HepG2 (cell line): ENCODE data around the gene PRRT1. TPM values are rescaled to one million over a fixed set of nuclear protein-coding genes. Genes with fewer than 3 reads are reported as not detected.

Experiments used
- AFF4 ChIP-seq: sonication (generic); formaldehyde crosslinking; IDR thresholded peaks from 2 replicates; pipeline ENCODE4 v1.4.0; 2020; ENCODE audit warnings: missing genetic modification reagents
- ASH2L ChIP-seq: fragments of 300-600, 200-600 bp; sonication (generic); IDR thresholded peaks from 2 replicates; pipeline ENCODE4 v1.7.0; 2017; ENCODE audit warnings: low read depth, mild to moderate bottlenecking, moderate library complexity, mixed read lengths, low read length; ENCODE audit not compliant: insufficient read length
- EHMT2 ChIP-seq: fragments of 200-600 bp; sonication (generic); IDR thresholded peaks from 2 replicates; pipeline ENCODE4 v1.7.0; 2017; ENCODE audit warnings: antibody characterized with exemption, low read depth, low read length, borderline replicate concordance
- PATZ1 ChIP-seq: sonication (generic); formaldehyde crosslinking; IDR thresholded peaks from 2 replicates; pipeline ENCODE4 v1.4.0; 2020; ENCODE audit warnings: missing genetic modification reagents
- REST ChIP-seq, 2 experiments: IDR thresholded peaks; 2 replicates each; pipeline ENCODE4 v1.6.1; 2011 to 2012; ENCODE audit warnings: low read length in 2 of 2, borderline replicate concordance in 1 of 2, low read depth in 1 of 2, mild to moderate bottlenecking in 1 of 2, moderate library complexity in 1 of 2
- SKIL ChIP-seq: sonication (generic); formaldehyde crosslinking; IDR thresholded peaks from 2 replicates; pipeline ENCODE4 v1.8.0; 2022; ENCODE audit warnings: missing genetic modification reagents, mild to moderate bottlenecking, moderate library complexity, borderline replicate concordance
- ZBED4 ChIP-seq: sonication (generic); formaldehyde crosslinking; IDR thresholded peaks from 2 replicates; pipeline ENCODE4 v1.4.0; 2020; ENCODE audit warnings: missing genetic modification reagents, borderline replicate concordance
- ZFYVE20 ChIP-seq: sonication (generic); formaldehyde crosslinking; IDR thresholded peaks from 2 replicates; pipeline ENCODE4 v1.8.0; 2023; ENCODE audit warnings: low read depth, mild to moderate bottlenecking, moderate library complexity, missing genetic modification reagents, borderline replicate concordance
- ZNF292 ChIP-seq: sonication (generic); formaldehyde crosslinking; IDR thresholded peaks from 2 replicates; pipeline ENCODE4 v1.8.1; 2022; ENCODE audit warnings: mild to moderate bottlenecking, low read depth, missing genetic modification reagents, borderline replicate concordance
- polyA plus RNA-seq, 8 experiments: library from polyadenylated mRNA; depleted of rRNA in 3 of 8; stranded (reverse) in 7 of 8; unstranded in 1 of 8; fragments of >200 nt; fragmentation: Illumina TruSeq in 4 of 8; extraction: Trizol in 4 of 8; gene quantifications; 2 replicates each; pipeline versions ENCODE4 v1.2.1 to v1.2.3, GENCODE V29; 2011 to 2016; ENCODE audit warnings: low read depth in 4 of 8, missing spikeins in 1 of 8, mixed read lengths in 1 of 8; ENCODE audit not compliant: insufficient read depth in 1 of 8
- total RNA-seq, 5 experiments: library from RNA; depleted of rRNA; stranded (reverse); fragments of >200 nt; fragmentation: Illumina TruSeq; extraction: Trizol; gene quantifications; 2 replicates each; pipeline ENCODE4 v1.2.3, GENCODE V29; 2016; ENCODE audit warnings: low read depth in 1 of 5

PRRT1 gene
- total and polyA plus RNA-seq, 2 of the 13 experiments (the other 11 are each of a cell fraction or from before 2014, with no cell fraction given): 0.64 to 1.4 TPM

GRCh38 chr6:32152769-32153563, 1.2 kb upstream of the PRRT1 start (continued):
- 0 out of 2 replicates have a peak, but pooled peaks have one; percentile 35 for TF ChIP-seq SKIL (CRISPR knock-in tag)
- no peak for TF ChIP-seq ASH2L
- no peak for TF ChIP-seq AFF4 (CRISPR knock-in tag)
- no peak for TF ChIP-seq ZBED4
- TF ChIP-seq PATZ1 (CRISPR knock-in tag): peak; percentile 14; the same call in 1 of the 2 replicates
- TF ChIP-seq EHMT2: no peak
- no peak for TF ChIP-seq REST (IDR thresholded peaks at IDR 0.05; ENCODE audit: borderline replicate concordance in 1 of 2, low read depth in 1 of 2, low read length in 2 of 2)
- TF ChIP-seq ZFYVE20: no peak
- TF ChIP-seq ZNF292 (CRISPR knock-in tag): no peak
